DOHH2 (cell line): ENCODE results near the gene LRRC61.

Source experiments
- H3F3A ChIP-seq: fragments of 200-600 bp; sonication (generic), shearing (Covaris generic); 2 replicates; pipeline ENCODE4 v1.6.0; 2016; ENCODE audit warnings: antibody characterized with exemption, mild to moderate bottlenecking; ENCODE audit not compliant: control insufficient read depth, insufficient read depth
- H3K27ac ChIP-seq: fragments of 200-600 bp; sonication (generic); 2 replicates; pipeline ENCODE4 v1.5.1; 2014; ENCODE audit warnings: low read depth, mild to moderate bottlenecking, low read length, moderate library complexity
- H3K27me3 ChIP-seq: fragments of 200-600 bp; sonication (generic); 2 replicates; pipeline ENCODE4 v1.6.1; 2014; ENCODE audit warnings: mild to moderate bottlenecking, low read length, mixed read lengths; ENCODE audit not compliant: control insufficient read depth
- H3K36me3 ChIP-seq: fragments of 200-600 bp; sonication (generic); 2 replicates; pipeline ENCODE4 v1.6.1; 2014; ENCODE audit warnings: mild to moderate bottlenecking, low read length, moderate library complexity, mixed read lengths; ENCODE audit not compliant: control insufficient read depth
- H3K4me1 ChIP-seq: fragments of 200-600 bp; sonication (generic); 2 replicates; pipeline ENCODE4 v1.6.1; 2014; ENCODE audit warnings: mild to moderate bottlenecking, low read length, mixed read lengths; ENCODE audit not compliant: control insufficient read depth
- H3K4me2 ChIP-seq: fragments of 200-600 bp; sonication (generic); 2 replicates; pipeline ENCODE4 v1.6.0; 2014; ENCODE audit warnings: mild to moderate bottlenecking, low read length, moderate library complexity
- H3K4me3 ChIP-seq: fragments of 200-600 bp; sonication (generic); 2 replicates; pipeline ENCODE4 v1.5.1; 2014; ENCODE audit warnings: mild to moderate bottlenecking, low read length, mixed read lengths
- H3K79me2 ChIP-seq: fragments of 200-600 bp; sonication (generic); 2 replicates; pipeline ENCODE4 v1.6.1; 2014; ENCODE audit warnings: mild to moderate bottlenecking, low read length, mixed read lengths; ENCODE audit not compliant: control insufficient read depth
- H3K9me2 ChIP-seq: fragments of 200-600 bp; sonication (generic); replicated peaks from 2 replicates; pipeline ENCODE4 v1.6.1; 2014; ENCODE audit warnings: mild to moderate bottlenecking, low read length, mixed read lengths; ENCODE audit not compliant: control insufficient read depth
- H3K9me3 ChIP-seq: fragments of 200-600 bp; sonication (generic); 2 replicates; pipeline ENCODE4 v1.6.1; 2014; ENCODE audit warnings: antibody characterized with exemption, low read length, mixed read lengths; ENCODE audit not compliant: control insufficient read depth, insufficient read depth
- H4K20me1 ChIP-seq: fragments of 200-600 bp; sonication (generic); 2 replicates; pipeline ENCODE4 v1.6.0; 2014; ENCODE audit warnings: low read depth, mild to moderate bottlenecking, antibody characterized with exemption, low read length, moderate library complexity; ENCODE audit not compliant: control insufficient read depth, insufficient read depth
- CTCF ChIP-seq: fragments of 200-600 bp; sonication (generic); IDR thresholded peaks from one replicate; pipeline ENCODE4 v1.5.1; 2014; ENCODE audit warnings: antibody characterized with exemption, mild to moderate bottlenecking, low read depth, low read length; ENCODE audit not compliant: poor library complexity, severe bottlenecking
- EZH2phosphoT487 ChIP-seq: fragments of 200-600 bp; sonication (generic); IDR thresholded peaks from 2 replicates; pipeline ENCODE4 v1.6.1; 2017; ENCODE audit warnings: borderline replicate concordance, mild to moderate bottlenecking, antibody characterized with exemption, low read length, moderate library complexity, mixed read lengths

Gene LRRC61

GRCh38 chr7:150357270-150357669 lies 34.1 kb downstream of the LRRC61 start:
- H3K4me1 ChIP-seq = peaks cover 47% of the 10 kb centered on the region
- H3K4me2 ChIP-seq = peak overlapping the region; percentile 47
- H3K4me3 ChIP-seq = peak overlapping the region; percentile 26; the same call in 1 of the 2 replicates
- peaks cover 19% of the 10 kb centered on the region for H3F3A ChIP-seq
- no peaks in the 10 kb centered on the region for H3K36me3 ChIP-seq
- H3K9me2 ChIP-seq = no peaks in the 10 kb centered on the region
- H4K20me1 ChIP-seq = no peaks in the 10 kb centered on the region
- TF ChIP-seq CTCF = no peak
- TF ChIP-seq EZH2phosphoT487 = no peak
- H3K27me3 ChIP-seq = no peaks in the 10 kb centered on the region
- H3K27ac ChIP-seq = peak overlapping the region; percentile 21; the same call in 1 of the 2 replicates
- H3K79me2 ChIP-seq = no peaks in the 10 kb centered on the region
- no peaks in the 10 kb centered on the region for H3K9me3 ChIP-seq

- H3K36me3 ChIP-seq = no peaks in the 10 kb centered on the region
- H3K4me1 ChIP-seq = peaks cover 53% of the 10 kb centered on the region
- H3K4me3 ChIP-seq = peak overlapping the region; percentile 26; the same call in 1 of the 2 replicates
- peaks cover 19% of the 10 kb centered on the region for H3F3A ChIP-seq
- no peaks in the 10 kb centered on the region for H4K20me1 ChIP-seq
- TF ChIP-seq EZH2phosphoT487 (no peak), CTCF (no peak)
- no peaks in the 10 kb centered on the region for H3K9me3 ChIP-seq
- H3K79me2 ChIP-seq = no peaks in the 10 kb centered on the region
- no peaks in the 10 kb centered on the region for H3K9me2 ChIP-seq
- H3K4me2 ChIP-seq = peak overlapping the region; percentile 47
- no peaks in the 10 kb centered on the region for H3K27me3 ChIP-seq
- H3K27ac ChIP-seq = peak overlapping the region; percentile 21; the same call in 1 of the 2 replicates
These were observed 34.7 kb downstream of the LRRC61 start for GRCh38 chr7:150357771-150358427.

- H3K4me3 ChIP-seq = no peak overlapping the region
- H3K9me3 ChIP-seq = no peaks in the 10 kb centered on the region
- no peaks in the 10 kb centered on the region for H3K79me2 ChIP-seq
- H3K4me1 ChIP-seq = peaks cover 59% of the 10 kb centered on the region
- H3K36me3 ChIP-seq = no peaks in the 10 kb centered on the region
- H3K27ac ChIP-seq = no peak overlapping the region
- no peaks in the 10 kb centered on the region for H4K20me1 ChIP-seq
- H3K4me2 ChIP-seq = no peak overlapping the region
- H3K9me2 ChIP-seq = no peaks in the 10 kb centered on the region
- H3K27me3 ChIP-seq = no peaks in the 10 kb centered on the region
- H3F3A ChIP-seq = peaks cover 19% of the 10 kb centered on the region
- TF ChIP-seq EZH2phosphoT487 = no peak
- TF ChIP-seq CTCF = no peak
These were observed 35.3 kb downstream of the LRRC61 start for GRCh38 chr7:150358433-150358832.
